GM19328 (cell line): ENCODE measurements around the gene SRGAP2B.
"Not testable (repeated sequence)": the region's sequence is repeated elsewhere in the genome, so short reads cannot be mapped to it uniquely, and the experiment has no call there.

Experiments used
- ATAC-seq: cut with Tn5 transposase; IDR thresholded peaks from one replicate; pipeline ENCODE4 v1.9.1; 2021; ENCODE audit warnings: mild to moderate bottlenecking, moderate library complexity; ENCODE audit not compliant: unreplicated experiment

The SRGAP2B gene

DNA sequence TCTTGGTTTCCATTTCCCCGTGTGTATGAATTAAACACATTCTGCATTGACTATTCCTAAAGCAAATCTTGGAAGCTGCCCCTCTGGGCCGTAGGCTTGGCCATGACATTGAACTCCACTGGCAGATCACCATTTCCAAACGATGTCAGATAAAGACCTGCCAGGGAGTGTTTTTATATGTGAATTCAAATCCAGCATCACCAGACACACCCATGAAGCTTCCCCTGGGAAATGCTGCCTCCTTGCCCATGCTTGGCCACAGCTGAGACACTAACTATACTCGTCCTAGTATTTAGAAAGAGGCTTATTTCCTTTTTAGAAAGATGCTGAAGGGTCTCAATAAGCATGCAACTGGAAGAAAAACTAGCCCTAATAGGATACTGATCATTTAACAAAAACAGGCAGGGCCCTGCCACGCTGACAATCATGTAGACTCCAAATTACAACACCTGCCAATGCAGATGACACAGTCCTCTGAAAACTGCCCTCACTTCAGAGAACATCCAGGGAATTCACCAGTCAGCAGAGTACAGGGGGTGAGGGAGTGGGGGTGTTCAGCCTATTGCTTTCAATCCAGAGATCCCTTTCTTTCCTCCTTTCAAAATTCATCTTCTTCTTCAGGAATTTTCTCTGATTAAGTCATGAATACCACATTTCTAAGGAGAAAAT lies 94.9 kb downstream of the SRGAP2B start:
- ATAC-seq: not testable (repeated sequence)

DNA sequence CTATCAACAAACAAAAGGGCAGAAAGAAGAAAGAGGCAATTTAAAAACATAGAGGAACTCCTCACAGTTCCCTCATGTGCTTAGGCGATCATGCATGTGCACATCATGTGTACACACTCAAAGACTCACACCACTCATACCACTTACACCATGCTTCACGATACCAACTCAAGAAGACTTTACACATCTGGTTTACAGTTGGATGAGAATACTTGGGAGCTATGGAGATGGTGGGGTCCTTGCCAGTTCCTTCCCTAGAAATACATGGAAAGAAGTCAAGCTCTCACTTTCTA lies 96.2 kb downstream of the SRGAP2B start:
- not testable (repeated sequence) for ATAC-seq

DNA sequence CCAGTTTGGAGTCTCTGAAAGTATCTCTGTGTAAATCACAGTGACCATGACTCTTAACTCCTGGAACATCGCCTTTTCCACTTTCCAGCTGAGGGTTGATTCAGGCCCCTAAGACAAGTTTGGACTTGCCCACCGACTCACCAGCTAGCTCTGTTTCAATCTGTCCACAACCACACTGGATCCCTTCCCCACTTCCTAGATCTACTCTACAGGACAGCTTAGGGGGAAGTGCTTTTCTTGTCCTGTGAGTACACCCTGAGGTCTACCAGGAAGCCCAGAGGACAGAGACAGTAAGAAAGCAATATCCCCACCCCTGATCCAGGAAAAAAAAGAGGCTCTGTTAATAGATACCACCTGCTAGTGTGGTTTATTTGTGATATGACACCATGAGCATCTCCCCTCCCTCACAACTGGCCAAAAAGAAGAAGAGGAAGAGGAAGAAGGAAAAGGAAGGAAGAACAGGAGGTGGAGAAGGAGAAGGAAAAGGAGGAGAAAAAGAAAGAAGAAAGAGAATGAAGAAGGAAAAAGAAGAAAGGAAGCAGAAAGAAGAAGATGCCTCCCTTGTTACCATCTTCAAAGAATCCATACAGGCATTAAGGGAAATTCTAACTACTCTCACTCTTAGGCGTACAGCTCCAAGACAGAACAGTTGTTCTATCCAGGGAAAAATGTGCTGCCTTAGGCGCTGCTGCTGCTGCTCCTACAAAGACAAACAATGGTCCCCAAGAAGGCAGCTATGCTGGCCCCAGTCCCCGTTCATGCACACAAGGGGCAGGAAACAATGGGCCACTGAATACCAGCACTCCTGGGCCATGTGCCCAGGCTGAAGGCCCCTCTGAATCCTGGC lies 96.8 kb downstream of the SRGAP2B start:
- ATAC-seq: not testable (repeated sequence)

DNA sequence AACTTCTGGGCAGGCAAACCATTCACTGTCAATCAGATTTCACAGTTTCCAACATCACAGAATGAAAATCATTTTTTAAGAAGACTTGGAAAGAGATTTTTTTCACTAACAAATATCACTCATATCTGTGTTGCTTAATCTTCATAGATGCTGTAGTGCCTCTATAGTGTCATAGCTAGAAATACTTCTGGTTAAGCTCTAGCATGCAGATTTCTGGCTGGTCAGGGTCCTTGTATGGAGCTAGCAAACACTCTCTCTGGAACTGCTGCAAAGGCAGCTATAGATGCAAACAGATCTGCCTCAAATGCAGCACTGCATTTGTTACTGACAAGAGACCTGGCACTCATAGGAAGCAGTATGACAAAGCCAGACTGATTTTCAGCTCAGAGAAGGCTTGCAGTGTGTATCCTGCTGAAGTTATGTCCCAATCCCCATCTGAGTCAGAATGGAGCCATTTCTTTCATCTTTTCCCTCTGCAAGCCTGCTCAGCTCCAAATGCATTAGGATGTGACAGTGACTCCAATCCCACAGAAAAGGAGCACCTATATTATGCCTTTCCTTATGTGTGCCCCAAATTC lies 99.2 kb downstream of the SRGAP2B start:
- not testable (repeated sequence) for ATAC-seq

DNA sequence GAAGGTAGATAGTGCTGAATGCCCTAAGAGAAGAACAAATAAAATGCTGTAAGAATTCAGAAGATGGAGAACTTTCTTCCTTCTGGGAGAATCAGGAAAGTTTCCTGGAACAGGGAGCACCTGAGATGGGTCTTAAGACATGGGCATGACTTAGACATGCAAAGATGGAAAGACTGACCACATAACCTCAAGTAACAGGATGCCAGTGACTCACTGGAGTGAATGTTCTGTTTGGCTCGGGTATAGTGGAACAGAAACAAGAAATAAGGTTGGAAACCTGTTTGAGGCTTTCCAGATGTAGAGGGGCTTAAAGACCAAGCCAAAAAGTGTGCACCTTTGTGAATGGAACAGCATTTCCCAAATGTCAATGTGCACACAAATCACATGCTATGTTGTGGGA lies 102.2 kb downstream of the SRGAP2B start:
- ATAC-seq: not testable (repeated sequence)

DNA sequence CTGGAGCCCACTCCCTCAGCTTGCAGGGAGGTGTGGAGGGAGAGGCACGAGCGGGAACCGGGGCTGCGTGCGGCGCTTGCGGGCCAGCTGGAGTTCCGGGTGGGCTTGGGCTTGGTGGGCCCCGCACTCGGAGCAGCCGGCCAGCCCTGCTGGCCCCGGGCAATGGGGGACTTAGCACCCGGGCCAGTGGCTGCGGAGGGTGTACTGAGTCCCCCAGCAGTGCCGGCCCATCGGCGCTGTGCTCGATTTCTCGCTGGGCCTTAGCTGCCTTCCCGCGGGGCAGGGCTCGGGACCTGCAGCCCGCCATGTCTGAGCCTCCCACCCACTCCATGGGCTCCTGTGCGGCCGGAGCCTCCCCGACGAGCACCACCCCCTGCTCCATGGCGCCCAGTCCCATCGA lies 104.5 kb downstream of the SRGAP2B start:
- ATAC-seq: not testable (repeated sequence)

DNA sequence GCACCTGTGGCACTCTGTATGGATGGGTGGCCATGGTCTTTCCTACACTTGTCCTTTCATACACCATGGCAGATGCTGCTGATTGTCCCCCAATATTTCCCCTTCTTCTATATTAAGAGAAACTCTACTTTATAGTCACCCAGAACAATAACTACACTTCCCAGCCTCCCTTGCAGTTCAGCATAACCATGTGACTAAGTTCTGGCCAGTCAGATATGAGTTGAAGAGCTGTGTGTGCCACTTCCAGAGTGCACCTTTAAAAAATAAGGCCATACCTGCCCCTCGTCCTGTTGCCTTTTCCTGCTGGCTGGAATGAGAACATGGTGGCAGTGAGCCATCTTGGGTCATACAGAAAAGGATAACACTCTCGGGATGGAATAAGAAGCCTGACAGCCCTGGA lies 108.0 kb downstream of the SRGAP2B start:
- not testable (repeated sequence) for ATAC-seq

DNA sequence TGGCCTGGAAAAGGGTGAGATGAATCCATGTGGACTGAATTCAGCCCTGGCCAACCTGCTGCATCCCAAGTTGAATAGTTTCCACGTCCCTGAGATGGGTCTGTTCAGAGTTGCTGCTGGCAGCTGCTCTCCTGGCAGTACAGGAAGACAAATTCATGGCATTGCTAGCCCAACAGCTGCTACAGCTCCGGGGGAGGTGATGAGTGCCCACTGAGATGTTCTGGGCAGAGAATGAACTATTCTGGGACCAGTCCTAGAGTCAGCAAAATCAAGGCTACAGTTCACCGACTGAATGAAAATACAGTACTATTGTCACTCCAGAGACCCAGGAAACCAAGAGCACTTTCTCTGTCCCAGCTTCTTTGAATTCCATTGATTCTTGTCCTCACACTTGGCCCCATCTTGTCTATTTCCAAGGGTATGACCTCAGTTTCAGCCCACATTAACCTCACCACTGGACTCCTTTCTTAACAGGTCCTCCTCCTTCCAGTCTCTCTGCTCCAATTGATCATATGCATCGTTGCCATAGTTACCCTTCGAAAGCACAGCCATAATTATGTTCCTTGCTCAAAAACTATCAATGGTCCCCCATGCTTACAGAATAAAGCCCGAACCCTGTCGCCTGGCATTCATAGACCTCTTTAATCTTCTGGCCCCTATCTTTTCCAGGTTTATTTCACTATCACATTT lies 108.8 kb downstream of the SRGAP2B start:
- not testable (repeated sequence) for ATAC-seq

DNA sequence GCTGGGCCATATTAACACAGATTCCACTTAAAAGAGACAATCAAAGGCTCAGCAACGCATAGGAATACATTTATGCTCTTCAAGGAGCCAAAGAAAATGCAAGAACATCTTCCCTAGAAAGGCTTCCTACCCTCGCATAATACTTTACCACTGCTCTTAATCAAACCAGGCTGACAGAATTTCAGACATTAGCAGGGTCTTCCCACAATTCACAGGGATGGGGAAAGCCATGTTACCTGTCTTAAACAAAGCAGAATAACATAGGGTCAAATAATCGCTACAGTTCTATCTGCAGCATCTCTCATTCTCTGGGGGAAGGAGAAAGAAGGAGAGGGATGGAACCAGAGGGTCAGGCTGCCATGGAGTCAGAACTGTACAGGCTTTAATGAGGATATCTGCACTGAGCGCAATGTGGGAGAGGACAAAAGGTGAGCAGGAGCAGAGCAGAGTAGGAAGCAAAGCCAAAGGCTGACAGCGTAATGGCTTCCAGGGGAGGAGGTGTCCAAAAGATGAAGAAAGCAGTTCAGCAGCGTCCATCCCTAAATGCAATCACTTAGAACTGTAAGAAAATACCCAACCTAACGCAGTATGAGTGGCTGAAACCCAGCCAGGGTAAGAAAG lies 109.5 kb downstream of the SRGAP2B start:
- not testable (repeated sequence) for ATAC-seq

DNA sequence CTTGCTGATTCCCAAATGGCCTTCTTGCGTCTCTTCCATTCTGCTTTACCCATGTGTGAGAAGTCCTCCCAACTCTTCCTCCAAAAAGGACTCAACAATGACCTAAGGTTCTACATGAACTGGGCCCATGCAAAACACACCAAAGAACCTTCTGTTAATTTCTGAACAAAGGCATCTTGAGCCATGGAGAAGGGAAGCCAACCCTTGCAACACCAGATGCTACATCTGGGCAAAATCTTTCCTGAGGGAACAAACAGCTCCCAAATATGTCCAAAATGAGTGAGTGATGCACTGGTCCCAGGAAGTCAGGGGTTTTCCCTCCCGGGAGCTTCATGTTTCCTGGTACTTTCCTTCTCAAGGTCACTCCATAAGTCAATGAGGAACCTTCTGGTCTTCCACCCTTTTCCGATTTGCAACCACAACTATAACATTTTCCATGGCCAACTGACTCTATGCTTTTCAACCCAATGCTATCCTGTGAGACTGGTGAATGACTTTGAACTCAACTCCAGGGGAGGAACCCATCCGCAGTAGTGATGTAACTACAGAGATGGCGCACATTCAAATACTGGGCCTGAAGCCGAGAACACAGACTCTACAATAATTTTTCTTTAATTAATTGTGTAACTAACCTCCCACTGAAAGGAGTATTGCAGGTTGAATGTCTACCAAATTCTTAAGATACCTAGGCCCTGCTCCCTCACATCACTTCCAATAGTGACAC lies 112.2 kb downstream of the SRGAP2B start:
- ATAC-seq: not testable (repeated sequence)

DNA sequence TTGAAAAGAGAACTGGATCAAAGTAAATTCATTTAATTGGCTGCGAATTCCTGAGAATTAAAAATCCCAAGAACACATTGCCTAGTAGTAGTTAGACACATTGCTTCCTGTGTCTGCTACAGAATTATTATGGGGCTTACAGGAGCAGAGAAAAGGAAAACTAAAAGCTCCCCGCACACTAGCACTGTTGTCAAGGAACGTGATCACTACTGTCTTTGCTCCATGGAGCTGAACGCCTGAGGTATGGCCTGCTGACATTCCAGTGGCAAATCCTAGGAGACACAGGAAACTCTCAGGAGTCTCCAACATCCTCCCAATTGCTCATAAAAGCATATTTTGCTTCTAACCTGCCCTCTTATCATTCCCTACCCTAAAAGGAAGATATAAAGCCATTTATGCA lies 114.0 kb downstream of the SRGAP2B start:
- not testable (repeated sequence) for ATAC-seq

DNA sequence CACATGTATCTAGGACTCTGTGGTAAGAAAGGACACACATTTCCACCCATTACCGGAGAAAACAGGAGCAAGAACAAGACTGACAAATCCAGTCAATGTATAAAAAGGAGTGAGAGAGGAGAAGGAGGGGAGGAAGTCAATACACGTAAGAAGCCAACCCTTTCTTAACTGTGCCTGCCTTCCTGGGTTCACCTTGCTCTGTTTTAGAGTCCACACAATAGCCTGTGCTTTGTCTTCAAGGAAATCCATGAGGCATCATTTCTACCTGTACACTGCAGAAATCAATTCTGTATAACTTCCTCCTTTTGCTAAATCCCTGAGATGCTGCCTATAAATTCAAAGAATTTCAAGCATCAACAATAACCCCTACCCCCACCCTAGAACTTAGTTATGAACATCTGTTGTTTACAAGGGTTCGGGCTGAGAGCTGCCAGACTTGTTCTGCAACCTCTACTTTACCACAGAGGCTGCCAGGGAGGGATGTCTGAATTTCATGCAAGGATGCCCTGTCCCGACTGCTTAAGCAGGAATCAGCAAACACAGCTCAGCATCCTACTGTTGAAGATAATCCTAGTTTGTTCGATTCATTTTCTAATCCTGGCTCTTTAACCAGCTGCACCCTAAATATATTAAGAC lies 115.0 kb downstream of the SRGAP2B start:
- ATAC-seq: not testable (repeated sequence)

DNA sequence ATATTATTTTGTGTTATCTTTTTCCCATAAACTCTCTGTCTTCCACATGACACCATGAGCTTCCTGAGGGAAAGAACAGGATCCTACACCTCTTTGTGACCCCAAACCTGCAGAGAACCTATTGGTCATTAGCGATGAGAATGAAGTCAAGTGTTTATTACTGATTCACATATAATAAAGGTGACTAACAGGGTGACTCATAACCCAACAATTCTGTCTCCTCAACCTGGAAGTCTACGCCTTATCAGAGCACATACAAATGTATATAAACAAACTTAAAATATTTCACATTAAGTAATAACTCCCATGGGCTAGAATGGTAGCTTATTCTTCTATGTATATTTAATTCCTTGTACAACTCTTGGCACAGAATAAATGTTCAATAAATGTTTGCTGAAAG lies 117.3 kb downstream of the SRGAP2B start:
- ATAC-seq: not testable (repeated sequence)

DNA sequence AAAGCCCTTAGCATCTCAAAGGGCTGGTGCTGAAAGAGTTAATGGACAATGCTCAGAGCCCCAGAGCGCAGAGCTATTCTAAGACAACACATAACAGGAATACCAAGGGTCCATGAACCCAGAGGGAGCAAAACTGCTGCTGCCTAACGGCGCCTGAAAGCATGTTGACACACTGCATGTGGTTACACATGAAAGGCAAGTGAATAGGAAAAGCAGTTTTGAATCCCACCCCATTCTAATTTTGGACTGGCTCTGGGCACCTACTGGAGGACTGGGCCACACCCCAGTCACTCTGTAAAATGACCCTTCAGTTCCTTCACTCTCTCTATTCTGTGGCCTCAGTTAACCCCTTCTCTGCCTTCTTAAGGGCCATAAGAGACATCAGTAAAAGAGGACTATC lies 123.2 kb downstream of the SRGAP2B start:
- ATAC-seq: not testable (repeated sequence)

DNA sequence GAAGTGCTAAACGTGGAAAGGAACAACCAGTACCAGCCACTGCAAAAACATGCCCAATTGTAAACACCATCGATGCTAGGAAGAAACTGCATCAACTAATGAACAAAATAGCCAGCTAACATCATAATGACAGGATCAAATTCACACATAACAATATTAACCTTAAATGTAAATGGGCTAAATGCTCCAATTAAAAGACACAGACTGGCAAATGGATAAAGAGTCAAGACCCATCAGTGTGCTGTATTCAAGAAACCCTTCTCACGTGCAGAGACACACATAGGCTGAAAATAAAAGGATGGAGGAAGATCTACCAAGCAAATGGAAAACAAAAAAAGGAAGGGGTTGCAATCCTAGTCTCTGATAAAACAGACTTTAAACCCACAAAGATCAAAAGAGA lies 128.6 kb downstream of the SRGAP2B start:
- not testable (repeated sequence) for ATAC-seq

DNA sequence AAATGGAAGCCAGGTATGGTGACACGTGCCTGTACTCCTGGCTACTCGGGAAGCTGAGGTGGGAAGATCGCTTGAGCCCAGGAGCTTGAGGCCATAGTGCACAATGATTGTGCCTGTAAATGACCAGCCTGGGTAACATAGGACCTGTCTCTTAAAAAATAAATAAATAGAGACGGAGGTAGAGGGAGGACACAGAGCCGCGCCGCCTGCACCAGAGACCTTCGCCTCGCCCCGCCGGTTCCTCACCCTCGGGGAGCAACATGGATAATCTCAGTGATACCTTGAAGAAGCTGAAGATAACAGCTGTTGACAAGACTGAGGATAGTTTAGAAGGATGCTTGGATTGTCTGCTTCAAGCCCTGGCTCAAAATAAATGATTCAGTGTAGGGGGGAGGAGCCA lies 130.4 kb downstream of the SRGAP2B start:
- not testable (repeated sequence) for ATAC-seq

DNA sequence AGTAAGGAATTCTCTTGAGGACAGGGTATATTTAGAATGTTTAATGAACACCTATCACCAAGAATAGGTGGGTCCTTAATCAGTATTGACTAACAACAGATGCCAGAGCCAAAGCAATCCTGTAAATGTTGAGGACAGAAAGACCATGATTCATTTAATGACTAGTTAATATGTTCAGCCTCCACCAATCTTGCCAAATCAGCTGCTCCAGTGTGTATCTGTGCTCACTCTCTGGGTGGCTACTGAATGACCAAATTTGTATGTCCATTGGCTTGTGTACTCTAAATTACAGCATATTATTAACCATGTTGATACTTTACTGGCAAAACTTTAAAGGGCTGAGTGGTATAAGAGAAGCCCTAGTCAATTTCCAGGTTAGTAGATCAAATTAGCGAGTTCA lies 130.9 kb downstream of the SRGAP2B start:
- ATAC-seq: not testable (repeated sequence)

DNA sequence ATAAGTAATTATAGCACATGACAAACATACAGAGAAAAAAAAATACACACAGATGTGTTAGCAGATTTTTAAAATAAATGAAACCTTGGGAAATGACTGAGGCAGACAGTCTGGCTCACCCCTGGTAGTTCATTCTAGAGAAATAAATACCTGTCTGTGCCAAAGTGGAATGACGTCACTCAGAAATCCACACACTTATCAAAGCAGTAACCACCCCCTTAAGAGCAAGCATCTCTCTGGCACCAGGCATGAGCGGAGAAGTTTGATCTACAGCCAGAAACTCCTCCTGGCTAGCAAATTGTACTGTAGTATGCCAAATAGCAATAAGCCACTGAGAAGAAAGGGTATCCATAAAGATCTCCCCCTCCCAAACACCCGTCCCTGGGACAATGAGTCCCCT lies 131.6 kb downstream of the SRGAP2B start:
- ATAC-seq: not testable (repeated sequence)
